Measurements from ENCODE around the gene MMP28.

The MMP28 gene

DNA sequence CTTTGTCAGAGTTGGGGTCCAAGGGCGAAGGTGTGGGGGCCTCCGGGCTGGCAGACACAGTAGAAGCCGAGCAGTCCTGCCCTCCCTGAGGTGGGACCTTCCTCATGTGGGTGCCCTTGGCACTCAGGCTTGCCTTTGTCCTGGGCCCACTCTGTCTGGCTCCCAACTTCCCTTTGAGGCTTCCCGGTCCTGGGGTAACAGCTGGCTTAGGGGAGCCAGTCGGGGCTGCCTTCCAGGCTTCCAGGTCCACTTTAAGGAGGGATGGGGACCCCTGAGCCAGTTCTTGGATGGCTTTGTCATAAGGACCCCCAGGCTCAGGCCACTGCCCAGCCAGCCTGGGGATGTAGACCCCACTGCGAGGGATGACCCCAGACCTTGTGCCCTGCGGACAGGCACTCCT is 50.2 kb downstream of the MMP28 start:
- Mint-ChIP-seq H3K27ac (no peak overlapping the region), H3K4me3 (no peak overlapping the region)

DNA sequence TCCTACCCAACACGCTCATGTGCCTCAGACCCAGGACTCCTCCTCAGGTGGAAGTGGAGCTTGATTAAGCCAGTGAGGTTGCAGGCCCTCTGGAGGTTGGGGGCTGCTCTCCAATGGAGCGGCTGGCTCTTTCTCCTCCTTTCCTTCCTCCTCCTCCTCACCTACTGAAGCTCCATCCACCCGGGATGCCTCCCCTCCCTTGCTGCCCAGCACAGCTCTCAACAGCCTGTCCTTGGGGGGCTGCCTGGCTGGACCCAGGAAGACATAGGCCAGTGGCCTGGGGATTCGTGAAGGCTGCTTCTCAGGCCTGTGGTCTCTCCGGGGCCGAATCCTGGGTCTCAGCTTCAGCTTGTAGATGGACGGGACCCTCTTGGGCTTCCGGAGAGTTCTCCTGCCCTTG is 50.6 kb downstream of the MMP28 start:
- H3K4me3 Mint-ChIP-seq = no peak overlapping the region
- ATAC-seq (no peak), DNase-seq (no peak)
- H3K9me3 Mint-ChIP-seq = no peaks in the 10 kb centered on the region
- no peak overlapping the region for H3K27ac Mint-ChIP-seq
- peaks cover 37% of the 10 kb centered on the region for H3K4me1 Mint-ChIP-seq
- H3K27me3 Mint-ChIP-seq = peaks cover 69% of the 10 kb centered on the region

More for the DNA sequence above, 50.2 kb downstream of the MMP28 start:
- no peak for DNase-seq
- no peak for ATAC-seq
- Mint-ChIP-seq H3K4me1 (peaks cover 42% of the 10 kb centered on the region), H3K9me3 (no peaks in the 10 kb centered on the region), H3K27me3 (peaks cover 69% of the 10 kb centered on the region)

DNA sequence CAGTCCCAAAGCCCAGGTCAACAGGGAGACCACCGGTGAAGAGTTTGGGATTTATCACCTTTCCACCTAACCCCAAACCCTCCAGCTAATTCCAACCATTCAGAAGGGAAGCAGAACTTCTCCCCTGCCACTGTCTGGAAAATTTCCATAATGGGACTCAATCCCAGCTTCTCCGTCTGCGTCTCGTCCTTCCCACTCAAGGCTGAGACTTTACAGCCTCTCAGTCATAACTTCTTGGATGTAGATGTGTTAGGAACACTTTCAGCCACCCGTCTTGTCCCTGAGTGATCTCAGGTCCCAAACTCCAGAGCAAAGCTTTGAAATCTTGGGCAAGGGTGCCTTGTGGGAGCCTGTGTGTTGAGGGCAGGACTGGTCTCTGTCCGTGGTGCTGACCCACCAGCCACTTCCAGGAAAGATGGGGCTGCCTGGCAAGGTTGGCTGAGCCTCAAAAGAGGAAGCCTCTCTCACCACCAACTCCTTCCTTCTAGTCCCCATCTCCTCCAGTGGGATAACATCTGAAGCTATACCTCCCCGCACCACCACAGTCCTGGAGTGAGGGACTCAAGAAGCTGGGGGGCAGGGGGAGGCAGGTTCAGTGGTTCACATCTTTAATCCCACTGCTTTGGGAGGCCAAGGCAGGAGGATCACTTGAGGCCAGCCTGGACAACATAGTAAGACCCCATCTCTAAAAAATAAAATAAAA is 51.7 kb downstream of the MMP28 start:
- Mint-ChIP-seq H3K4me1 (peaks cover 30% of the 10 kb centered on the region), H3K4me3 (no peak overlapping the region), H3K27ac (no peak overlapping the region), H3K27me3 (peaks cover 69% of the 10 kb centered on the region), H3K9me3 (no peaks in the 10 kb centered on the region)
- ATAC-seq (no peak), DNase-seq (no peak)

DNA sequence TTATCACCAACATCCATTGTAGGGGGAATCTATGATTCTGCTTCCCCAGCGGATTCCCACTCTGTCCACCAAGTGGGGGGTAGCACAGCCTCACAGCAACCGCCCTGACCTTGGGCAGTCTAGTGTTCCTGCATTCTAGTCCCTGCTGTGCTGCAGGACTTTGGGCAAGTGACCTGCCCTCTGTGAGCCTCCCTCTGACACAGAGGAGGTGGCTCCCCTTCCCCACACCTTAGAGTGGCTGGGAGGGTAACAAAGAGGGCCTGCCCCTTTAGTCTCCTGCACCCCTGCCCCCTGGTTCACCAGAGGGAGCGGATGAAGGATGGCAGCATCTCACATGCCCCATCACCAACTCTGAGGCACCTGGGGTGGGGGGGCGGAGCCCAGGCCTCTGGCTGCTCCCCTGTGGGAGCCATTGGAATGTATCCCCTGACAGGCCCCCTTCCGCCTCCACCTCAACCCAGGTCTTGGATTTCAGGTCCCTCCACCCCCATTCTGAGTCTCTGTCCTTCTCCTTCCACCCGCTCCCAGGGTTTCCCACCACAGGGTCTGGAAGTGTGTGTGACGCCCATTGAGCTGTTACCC is 52.5 kb downstream of the MMP28 start:
- no peak for ATAC-seq
- no peak overlapping the region for H3K27ac Mint-ChIP-seq
- no peak for DNase-seq

DNA sequence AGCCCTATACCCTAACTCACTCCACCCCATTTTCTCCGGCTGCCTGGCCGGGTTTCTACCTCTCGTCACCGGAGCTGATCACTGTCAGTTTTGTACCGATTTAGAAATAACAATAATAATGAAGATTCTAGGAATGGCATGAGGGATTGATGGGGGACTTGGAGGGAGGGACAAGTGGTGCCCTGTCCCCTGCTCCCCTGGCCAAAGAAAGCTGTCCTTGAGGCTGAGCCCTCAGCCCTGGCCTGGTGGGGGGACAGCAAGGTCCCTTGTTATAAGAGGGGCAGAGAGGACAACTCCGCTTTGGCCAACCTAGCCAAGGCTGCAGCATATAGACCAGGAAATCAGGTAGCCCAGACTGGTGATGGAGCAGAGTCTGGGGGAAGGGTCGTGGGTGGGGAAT is 52.9 kb downstream of the MMP28 start:
- Mint-ChIP-seq H3K27ac (no peak overlapping the region), H3K9me3 (no peaks in the 10 kb centered on the region), H3K27me3 (peaks cover 61% of the 10 kb centered on the region), H3K4me1 (peaks cover 23% of the 10 kb centered on the region), H3K4me3 (peak overlapping the region in 1 of 2 donors; percentile 75)
- no peak for DNase-seq
- no peak for ATAC-seq

More for the DNA sequence above, 52.5 kb downstream of the MMP28 start:
- peaks cover 28% of the 10 kb centered on the region for H3K4me1 Mint-ChIP-seq
- H3K27me3 Mint-ChIP-seq = peaks cover 62% of the 10 kb centered on the region
- H3K9me3 Mint-ChIP-seq = no peaks in the 10 kb centered on the region
- no peak overlapping the region for H3K4me3 Mint-ChIP-seq

DNA sequence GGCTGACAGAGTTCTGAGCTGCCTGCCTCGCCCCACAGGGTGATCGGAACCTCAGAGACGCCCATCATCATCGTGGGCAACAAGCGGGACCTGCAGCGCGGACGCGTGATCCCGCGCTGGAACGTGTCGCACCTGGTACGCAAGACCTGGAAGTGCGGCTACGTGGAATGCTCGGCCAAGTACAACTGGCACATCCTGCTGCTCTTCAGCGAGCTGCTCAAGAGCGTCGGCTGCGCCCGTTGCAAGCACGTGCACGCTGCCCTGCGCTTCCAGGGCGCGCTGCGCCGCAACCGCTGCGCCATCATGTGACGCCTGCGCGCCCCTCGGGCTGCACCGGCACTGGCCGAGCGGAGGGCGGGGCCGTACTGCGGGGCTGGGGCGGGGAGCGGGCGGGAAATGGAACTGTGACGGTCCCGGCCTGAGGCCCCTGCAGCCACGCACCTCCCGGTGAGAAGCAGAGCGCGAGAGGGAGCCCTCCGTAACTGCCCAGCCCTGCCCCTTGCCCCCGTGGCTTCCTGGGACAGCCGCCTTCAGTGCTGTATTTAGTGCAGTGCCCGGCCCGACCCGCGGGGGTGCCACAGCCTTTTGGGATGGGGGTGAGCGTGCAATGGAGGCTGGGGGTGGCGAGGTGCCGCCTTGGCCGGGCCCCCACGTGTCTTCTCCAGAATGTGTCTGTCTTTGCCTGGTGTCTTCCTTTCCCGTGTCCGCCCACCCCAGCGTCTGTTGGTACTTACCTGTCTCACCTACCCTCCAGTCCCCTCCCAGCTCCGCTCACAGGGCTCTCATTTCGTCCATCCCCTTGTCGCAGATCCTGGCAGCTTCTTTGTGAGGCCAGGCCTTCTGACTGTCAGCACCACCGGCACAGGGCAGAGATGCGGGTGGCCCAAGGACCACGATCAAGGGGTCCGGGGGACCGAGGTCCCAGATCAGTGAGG is 54.2 kb downstream of the MMP28 start:
- Mint-ChIP-seq H3K27me3 (peaks cover 61% of the 10 kb centered on the region), H3K9me3 (no peaks in the 10 kb centered on the region), H3K27ac (no peak overlapping the region), H3K4me1 (peaks cover 18% of the 10 kb centered on the region), H3K4me3 (peak overlapping the region; percentile 58 to 75)
- ATAC-seq (peak; percentile 75), DNase-seq (peak in 1 of 2 donors; percentile 28)

DNA sequence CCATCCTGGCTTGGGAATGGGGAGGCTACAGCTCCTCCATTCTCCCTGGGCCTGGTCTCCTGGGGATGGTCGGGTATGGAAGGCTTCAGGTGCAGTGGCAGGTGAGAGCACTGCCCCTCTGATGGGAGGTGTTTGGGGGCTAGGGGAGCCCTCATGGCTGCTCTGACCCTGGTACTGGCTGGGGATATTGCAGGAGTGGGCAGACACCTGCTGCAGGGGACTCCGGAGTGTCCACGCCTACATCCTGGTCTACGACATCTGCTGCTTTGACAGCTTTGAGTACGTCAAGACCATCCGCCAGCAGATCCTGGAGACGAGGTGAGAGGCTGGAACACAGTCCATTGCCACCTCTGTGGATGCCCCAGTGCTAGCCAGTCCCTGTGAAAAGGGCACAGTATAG is 55.2 kb downstream of the MMP28 start:
- Mint-ChIP-seq H3K4me3 (no peak overlapping the region), H3K27me3 (peaks cover 61% of the 10 kb centered on the region), H3K4me1 (peaks cover 18% of the 10 kb centered on the region), H3K9me3 (no peaks in the 10 kb centered on the region), H3K27ac (no peak overlapping the region)
- ATAC-seq = no peak
- no peak for DNase-seq

DNA sequence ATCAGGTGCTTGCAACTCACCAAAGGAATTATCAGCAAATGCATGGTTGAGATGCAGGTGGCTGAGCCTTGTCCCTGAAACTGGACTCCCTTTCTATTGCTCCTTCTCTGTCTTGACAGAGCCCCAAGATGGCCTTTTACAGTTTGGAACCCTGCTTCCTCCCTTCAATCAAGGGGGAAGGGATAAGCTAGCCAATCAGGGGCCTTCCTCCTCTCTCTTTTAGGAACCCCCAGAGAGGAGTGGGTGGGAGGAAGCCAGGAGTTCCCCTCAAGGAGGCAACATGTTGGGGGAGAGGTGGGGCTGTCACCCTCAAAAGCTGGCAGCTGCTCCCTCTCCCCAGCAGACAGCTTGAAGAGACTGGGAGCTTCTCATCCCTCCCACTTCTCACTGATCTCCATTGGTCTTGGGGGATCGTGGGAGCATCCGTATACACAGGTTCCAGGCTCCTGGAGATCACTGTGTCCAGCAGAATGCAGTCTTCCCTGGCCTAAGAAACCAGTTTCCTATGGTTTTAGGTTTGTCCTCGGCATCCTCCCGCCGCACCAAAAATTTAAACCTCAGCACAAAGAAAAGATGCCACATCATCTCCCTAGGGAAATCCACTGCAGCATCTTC is 56.8 kb downstream of the MMP28 start:
- no peak for DNase-seq
- ATAC-seq = no peak

DNA sequence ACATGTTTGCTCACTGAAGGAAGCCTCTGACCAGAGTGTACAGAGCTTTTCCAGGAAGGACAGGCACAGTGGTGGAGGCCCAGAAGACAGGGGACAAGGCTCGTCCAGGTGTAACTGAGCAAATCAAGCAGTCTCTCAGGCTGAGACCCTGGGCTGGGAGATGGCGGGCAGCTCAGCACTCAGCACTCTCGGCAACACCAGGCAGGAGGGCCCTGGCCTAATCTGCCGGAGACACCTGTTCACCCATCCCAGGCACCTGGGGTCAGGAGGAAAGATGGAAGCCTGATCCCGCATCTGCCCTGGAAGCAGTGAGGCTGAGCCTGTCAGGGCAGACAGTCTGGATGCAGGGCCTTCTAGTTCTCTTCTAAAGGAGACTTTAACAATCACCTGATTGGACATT is 59.2 kb downstream of the MMP28 start:
- DNase-seq (no peak), ATAC-seq (no peak)
- H3K4me3 Mint-ChIP-seq = no peak overlapping the region
- H3K27me3 Mint-ChIP-seq = peaks cover 26% of the 10 kb centered on the region
- H3K4me1 Mint-ChIP-seq = peaks cover 19% of the 10 kb centered on the region
- no peak overlapping the region for H3K27ac Mint-ChIP-seq
- no peaks in the 10 kb centered on the region for H3K9me3 Mint-ChIP-seq

More for the DNA sequence above, 56.8 kb downstream of the MMP28 start:
- H3K4me3 Mint-ChIP-seq = no peak overlapping the region
- H3K27ac Mint-ChIP-seq = no peak overlapping the region
- H3K9me3 Mint-ChIP-seq = no peaks in the 10 kb centered on the region
- peaks cover 50% of the 10 kb centered on the region for H3K27me3 Mint-ChIP-seq
- H3K4me1 Mint-ChIP-seq = peaks cover 18% of the 10 kb centered on the region

DNA sequence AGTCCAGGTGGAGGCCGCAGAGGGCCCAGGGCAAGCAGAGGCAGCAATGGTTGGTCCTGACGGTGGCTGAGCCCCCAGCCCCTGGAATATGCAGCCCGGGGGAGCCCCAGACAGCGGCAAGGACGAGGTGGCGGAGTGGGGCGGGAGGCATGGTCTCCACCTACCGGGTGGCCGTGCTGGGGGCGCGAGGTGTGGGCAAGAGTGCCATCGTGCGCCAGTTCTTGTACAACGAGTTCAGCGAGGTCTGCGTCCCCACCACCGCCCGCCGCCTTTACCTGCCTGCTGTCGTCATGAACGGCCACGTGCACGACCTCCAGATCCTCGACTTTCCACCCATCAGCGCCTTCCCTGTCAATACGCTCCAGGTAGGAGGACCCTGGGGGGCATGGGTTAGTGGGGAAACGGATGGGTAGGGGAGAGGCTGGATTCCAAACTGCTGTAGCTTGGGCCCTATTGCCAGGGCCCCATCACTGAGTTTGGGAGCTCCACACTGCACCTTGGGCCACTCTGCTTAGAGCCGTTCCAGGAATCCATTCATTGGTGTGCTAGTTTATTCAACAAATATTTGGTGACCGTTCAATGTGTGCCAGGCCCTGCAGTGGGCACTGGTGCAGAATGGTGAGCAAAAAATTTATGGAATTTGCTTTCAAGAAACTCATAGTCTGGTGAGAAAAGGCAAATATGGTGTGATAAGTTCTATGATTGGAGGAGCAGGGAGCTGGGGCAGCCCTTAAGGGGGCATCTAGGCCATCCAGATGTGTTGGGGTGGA is 60.2 kb downstream of the MMP28 start:
- peak overlapping the region in 1 of 2 donors; percentile 5 for H3K27ac Mint-ChIP-seq
- H3K9me3 Mint-ChIP-seq = no peaks in the 10 kb centered on the region
- H3K4me3 Mint-ChIP-seq = no peak overlapping the region

DNA sequence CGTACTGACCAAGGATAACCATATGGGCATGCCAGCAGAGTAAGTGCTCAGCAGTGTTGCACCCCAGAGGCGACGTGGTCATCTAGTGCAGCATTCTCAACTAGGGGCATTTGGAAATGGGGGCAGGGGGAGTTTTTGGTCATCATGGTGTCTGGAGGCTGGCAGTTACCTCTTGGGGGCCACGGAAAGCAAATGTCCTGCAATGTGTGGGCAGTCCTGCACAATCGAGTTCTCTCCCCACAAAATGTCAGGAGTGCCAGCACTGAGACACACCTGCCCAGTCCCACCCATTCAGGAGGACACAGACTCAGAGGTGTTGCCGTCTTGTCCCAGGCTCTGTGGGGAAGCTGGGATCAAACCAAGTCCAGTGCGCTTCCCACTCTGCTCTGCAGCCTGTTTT is 61.0 kb downstream of the MMP28 start:
- Mint-ChIP-seq H3K4me1 (peaks cover 37% of the 10 kb centered on the region), H3K4me3 (no peak overlapping the region), H3K27ac (no peak overlapping the region), H3K9me3 (no peaks in the 10 kb centered on the region), H3K27me3 (peaks cover 7% of the 10 kb centered on the region)
- DNase-seq (no peak), ATAC-seq (no peak)

More for the DNA sequence above, 60.2 kb downstream of the MMP28 start:
- DNase-seq (no peak), ATAC-seq (no peak)
- Mint-ChIP-seq H3K27me3 (peaks cover 16% of the 10 kb centered on the region), H3K4me1 (peaks cover 28% of the 10 kb centered on the region)

DNA sequence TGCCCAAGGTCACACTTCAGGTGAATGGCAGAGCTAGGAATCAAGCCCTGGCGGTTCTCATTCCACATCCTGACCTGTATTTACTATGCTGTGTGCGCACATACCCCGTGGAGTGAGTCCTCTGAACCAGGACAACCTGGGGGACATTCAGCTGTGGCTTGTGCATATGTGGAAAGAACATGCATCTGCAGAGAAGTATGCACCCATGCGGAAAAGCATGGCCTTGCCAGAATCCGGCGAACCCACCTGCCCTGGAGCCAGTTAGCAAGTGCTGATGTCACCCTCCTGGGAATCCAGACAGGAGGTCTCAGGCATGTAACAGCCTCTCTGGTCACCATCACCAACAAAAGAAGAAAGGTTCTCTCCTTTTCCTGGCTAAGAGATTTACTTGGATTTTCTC is 62.1 kb downstream of the MMP28 start:
- Mint-ChIP-seq H3K27ac (no peak overlapping the region), H3K9me3 (no peaks in the 10 kb centered on the region), H3K4me1 (peaks cover 32% of the 10 kb centered on the region), H3K27me3 (no peaks in the 10 kb centered on the region), H3K4me3 (no peak overlapping the region)
- DNase-seq (no peak), ATAC-seq (no peak)

DNA sequence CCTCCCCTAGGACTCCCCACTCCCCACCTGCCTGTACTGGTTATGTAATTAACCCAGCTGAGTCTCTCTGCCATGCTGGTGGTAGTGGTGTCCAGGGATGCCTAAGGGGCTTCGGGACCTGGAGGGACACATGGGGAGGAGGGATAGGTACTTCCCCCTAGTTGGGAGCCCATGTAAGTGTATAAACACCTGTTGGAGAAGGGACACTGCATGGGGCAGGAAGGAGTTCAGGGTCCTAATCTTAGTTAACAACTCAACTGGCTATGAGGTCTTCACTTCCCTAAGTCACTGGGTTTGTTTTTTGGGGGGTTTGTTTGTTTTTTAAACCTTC is 62.7 kb downstream of the MMP28 start:
- peak overlapping the region in 1 of 2 donors; percentile 64 for H3K4me3 Mint-ChIP-seq
- no peaks in the 10 kb centered on the region for H3K9me3 Mint-ChIP-seq
- ATAC-seq (no peak), DNase-seq (no peak)
- H3K27ac Mint-ChIP-seq = peak overlapping the region in 1 of 2 donors; percentile 66
- H3K4me1 Mint-ChIP-seq = peaks cover 30% of the 10 kb centered on the region
- no peaks in the 10 kb centered on the region for H3K27me3 Mint-ChIP-seq

DNA sequence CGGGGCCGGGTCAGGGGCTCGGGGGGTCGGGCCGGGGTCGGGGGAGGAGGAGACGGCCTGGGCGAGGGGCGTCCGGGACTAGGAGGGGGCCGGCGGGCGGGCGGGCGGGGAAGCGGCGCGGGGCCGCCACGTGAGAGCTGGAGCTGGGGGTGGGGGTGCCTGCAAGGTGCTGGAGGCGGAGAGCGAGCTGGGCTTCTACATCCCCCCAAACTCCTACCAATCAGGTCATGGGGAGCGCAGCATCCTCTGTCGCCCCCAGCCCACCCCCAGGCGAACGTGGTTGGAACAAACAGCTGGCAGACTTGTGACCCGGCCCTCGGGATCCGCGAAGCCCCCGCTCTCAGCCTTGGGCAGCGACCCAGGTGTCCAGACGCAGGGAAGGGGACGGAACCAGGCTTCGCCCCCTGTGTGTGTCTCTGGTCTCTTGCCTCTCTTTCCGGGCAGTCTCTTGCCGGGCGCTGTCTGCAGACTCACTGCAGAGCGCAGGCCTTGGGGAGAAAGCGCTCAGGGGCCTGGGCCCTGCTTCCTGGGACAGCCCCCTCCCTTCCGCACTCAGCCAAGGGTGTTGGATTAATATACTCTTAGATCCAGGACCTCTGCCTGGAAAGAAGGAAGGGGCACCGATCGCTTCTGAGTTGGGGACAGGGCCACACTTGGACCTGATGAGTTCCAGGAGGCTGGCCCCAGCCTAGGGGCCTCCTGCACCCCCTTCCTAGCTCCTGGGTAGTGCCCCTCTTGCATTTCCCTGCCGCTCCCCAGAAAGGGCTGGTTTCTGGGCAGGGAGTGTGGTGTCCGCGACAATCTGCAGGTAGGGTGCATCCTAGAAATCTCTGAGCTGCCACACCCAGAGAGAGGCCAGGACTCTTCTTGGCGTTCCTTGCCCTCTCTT is 63.3 kb downstream of the MMP28 start:
- Mint-ChIP-seq H3K27ac (peak overlapping the region in 1 of 2 donors; percentile 66), H3K9me3 (no peaks in the 10 kb centered on the region), H3K4me3 (peak overlapping the region; percentile 59 to 64), H3K27me3 (no peaks in the 10 kb centered on the region), H3K4me1 (peaks cover 30% of the 10 kb centered on the region)
- ATAC-seq = peak; percentile 11
- no peak for DNase-seq

Measured in stimulated activated naive CD8-positive, alpha-beta T cell treated with anti-CD3 and anti-CD28 coated beads, Interleukin-15, amount 100 ng/mL, for 72 hours (primary cell).